AG04449 (cell line): ENCODE data around the gene NEK2.

Source experiments
- CTCF ChIA-PET: fragments of 350-600 bp; formaldehyde crosslinking; extraction: SDS; loops from one replicate; lab custom pipeline; 2021; ENCODE audit warnings: antibody characterized with exemption; lab: Yijun Ruan, JAX
- POLR2A ChIA-PET: fragments of 400-600, 350-600 bp; formaldehyde crosslinking; extraction: SDS; loops from one replicate; lab custom pipeline; 2020; ENCODE audit warnings: antibody characterized with exemption, inconsistent platforms; lab: Yijun Ruan, JAX
- DNase-seq: peaks from one replicate; pipeline ENCODE4 v3.0.0-alpha.2; 2010; ENCODE audit warnings: low read depth, low spot score
- H3K4me3 ChIP-seq: 2 replicates; pipeline ENCODE4 v1.5.1; 2011; ENCODE audit warnings: low read depth, mild to moderate bottlenecking, control low read depth, low read length
- TF ChIP-seq, protein P1 (sequence below): IDR thresholded peaks from one replicate; pipeline ENCODE4 v1.5.1; 2011; ENCODE audit warnings: mild to moderate bottlenecking, moderate library complexity, low read length, control low read depth, inconsistent platforms; ENCODE audit not compliant: insufficient read depth; ENCODE audit errors: missing control alignments

The NEK2 gene

DNA sequence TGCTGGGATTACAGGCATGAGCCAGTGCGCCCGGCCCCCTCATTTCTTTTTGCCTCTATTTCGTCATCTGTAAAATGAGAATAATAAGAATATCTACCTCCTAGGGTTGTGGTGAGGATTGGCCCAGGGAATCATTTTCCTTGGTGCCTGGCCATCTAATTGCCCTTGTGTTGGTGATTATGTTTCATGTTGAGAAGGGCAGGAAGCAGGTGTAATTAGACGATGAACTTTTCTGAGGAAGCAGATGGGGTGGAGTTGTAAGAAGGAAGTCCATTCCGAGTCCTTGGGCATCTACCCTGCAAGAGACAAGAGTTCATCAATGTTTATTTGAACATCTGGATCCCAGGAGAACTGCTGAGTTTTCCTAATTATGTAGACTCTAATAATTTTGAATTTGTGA, 38.7 kb upstream of the NEK2 start:
- no peak overlapping the region for H3K4me3 ChIP-seq
- POLR2A ChIA-PET: interaction anchor here (0.6 kb wide), 1 partner anchor 322 kb away, joined by 3 read pairs; the partner anchor contains the start of gene DTL
- CTCF ChIA-PET: interaction anchor here (1.6 kb wide), 1 partner anchor 13 kb away, joined by 3 read pairs; no protein-coding TSS in a partner anchor
- TF ChIP-seq, protein P1, sequence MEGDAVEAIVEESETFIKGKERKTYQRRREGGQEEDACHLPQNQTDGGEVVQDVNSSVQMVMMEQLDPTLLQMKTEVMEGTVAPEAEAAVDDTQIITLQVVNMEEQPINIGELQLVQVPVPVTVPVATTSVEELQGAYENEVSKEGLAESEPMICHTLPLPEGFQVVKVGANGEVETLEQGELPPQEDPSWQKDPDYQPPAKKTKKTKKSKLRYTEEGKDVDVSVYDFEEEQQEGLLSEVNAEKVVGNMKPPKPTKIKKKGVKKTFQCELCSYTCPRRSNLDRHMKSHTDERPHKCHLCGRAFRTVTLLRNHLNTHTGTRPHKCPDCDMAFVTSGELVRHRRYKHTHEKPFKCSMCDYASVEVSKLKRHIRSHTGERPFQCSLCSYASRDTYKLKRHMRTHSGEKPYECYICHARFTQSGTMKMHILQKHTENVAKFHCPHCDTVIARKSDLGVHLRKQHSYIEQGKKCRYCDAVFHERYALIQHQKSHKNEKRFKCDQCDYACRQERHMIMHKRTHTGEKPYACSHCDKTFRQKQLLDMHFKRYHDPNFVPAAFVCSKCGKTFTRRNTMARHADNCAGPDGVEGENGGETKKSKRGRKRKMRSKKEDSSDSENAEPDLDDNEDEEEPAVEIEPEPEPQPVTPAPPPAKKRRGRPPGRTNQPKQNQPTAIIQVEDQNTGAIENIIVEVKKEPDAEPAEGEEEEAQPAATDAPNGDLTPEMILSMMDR: no peak
- no peak for DNase-seq

DNA sequence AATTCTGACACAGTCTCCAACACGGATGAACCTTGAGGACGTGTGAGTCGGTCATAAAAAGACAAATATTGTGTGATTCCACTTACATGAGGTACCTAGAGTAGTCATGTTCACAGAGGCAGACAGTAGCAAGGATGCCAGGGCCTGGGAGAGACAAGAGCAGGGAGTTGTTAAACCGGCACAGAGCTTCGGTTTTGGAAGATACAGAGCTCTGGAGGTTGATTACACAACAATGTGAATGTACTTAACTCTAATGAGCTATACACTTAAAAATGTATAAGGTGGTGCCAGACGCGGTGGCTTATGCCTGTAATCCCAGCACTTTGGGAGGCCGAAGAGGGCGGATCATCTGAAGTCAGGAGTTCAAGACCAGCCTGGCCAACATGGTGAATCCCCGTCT, 37.8 kb upstream of the NEK2 start:
- TF ChIP-seq, protein P1: no peak
- CTCF ChIA-PET: interaction anchor here (0.7 to 1.6 kb wide), 3 partner anchors 12 to 34 kb away, joined by 3 read pairs; no protein-coding TSS in a partner anchor
- no peak for DNase-seq
- H3K4me3 ChIP-seq: no peak overlapping the region
- POLR2A ChIA-PET: no interaction called here

DNA sequence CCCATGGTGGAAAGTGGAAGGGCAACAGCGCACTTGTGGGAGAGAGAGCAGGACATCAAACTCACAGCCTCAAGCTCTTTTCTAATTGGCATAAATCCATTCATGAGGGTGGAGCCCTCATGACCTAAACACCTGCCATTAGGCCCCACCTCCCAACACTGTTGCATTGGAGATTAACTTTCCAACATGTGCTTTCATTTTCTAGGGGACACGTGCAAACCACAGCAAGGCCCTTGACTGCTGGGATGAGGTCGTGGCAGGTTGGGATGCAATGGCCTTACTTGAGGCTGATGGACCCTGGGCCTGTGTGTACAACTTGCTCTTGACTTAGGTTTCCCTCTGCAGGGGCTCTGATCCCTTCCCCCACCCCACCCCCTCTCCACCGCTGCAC, 35.9 kb upstream of the NEK2 start:
- ChIA-PET POLR2A (no interaction called here), CTCF (interaction anchor here (5.8 kb wide), 1 partner anchor 13 kb away, joined by 46 read pairs; no protein-coding TSS in a partner anchor)
- TF ChIP-seq, protein P1: no peak
- DNase-seq: no peak
- no peak overlapping the region for H3K4me3 ChIP-seq

DNA sequence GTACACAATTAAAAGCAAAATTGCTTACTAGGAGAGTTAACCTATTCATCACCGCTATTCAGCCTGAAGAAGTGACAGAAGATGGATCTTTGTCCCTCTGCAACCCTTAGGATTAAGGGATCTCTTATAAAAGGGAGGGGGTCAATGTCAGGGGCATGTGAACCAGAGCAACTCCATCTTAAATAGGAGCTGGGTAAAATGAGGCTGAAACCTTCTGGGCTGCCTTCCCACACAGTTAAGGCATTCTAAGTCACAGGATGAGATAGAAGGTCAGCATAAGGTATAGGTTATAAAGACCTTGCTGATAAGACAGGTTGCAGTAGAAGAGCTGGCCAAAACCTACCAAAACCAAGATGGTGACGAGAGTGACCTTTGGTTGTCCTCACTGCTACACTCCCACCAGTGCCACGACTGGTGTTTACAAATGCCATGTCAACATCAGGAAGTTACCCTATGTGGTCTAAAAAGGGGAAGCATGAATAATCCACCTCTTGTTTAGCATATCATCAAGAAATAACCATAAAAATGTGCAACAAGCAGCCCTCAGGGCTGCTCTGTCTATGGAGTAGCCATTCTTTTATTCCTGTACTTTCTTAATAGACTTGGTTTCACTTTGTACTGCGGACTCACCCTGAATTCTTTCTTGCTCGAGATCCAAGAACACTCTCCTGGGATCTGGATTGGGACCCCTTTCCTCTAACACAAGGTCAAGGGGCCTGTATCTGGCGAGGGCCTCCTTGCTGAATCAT, 35.3 kb upstream of the NEK2 start:
- POLR2A ChIA-PET: no interaction called here
- H3K4me3 ChIP-seq: no peak overlapping the region
- CTCF ChIA-PET: interaction anchor here (5.8 kb wide), 1 partner anchor 12 kb away, joined by 46 read pairs; no protein-coding TSS in a partner anchor
- no peak for DNase-seq
- TF ChIP-seq, protein P1: no peak

DNA sequence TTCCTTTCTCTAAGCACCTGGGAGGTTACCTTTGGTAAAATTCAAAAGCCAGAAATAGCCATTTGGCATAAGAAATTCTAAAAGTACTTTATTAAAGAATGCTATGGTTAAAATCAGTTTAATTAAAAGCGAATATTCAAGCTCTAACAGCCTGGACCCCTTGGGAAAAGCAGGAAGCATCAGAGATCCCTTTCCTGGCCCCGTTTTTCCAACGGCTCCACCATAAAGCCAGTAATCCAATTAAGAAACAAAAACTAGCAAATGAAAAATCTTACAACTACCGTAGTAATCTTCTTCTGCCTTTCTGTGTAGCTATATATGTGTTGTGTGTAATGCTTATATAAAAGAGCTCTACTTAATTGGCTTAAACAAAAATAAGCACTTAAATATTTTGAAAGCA, 33.5 kb upstream of the NEK2 start:
- no peak overlapping the region for H3K4me3 ChIP-seq
- POLR2A ChIA-PET: no interaction called here
- no peak for DNase-seq
- TF ChIP-seq, protein P1: no peak
- CTCF ChIA-PET: interaction anchor here (0.8 to 5.8 kb wide), 6 partner anchors 11 to 362 kb away, joined by 3 to 46 read pairs (median 4); partner anchors contain the start of genes DTL and INTS7

DNA sequence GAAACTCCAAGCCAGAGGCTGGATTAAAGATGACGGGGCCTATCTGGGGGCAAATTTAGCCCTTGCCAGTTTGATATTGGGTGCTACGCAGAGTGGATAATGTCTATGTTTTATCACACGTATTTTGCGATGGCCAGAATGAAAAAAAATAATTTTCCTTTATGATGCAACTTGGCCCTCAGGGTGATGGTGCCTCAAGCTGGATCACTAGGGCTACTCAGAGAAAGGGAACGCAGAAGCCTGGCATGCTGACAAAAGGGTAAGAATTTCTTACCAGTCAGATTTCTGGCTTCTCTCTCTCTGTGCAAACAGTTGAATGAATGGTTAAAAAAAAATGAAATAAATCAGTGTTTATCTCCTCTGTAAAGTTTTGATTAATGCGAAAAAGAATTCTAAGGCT, 32.6 kb upstream of the NEK2 start:
- TF ChIP-seq, protein P1: no peak
- no peak overlapping the region for H3K4me3 ChIP-seq
- POLR2A ChIA-PET: no interaction called here
- CTCF ChIA-PET: interaction anchor here (0.9 to 5.8 kb wide), 3 partner anchors 10 to 28 kb away, joined by 3 to 46 read pairs (median 3); no protein-coding TSS in a partner anchor
- no peak for DNase-seq
